ENCODE results near the gene WWOX. TPM values are rescaled to one million over a fixed set of nuclear protein-coding genes. Genes with fewer than 3 reads are reported as not detected.

Gene WWOX
- total RNA-seq, 4 donors from 2014 or later: 135 to 209 (median 159) TPM

GRCh38 chr16:78436846-78437245 lies 337.4 kb downstream of the WWOX start:
- peak overlapping the region in 2 of 3 donors; percentile 34 to 43 for H3K27ac ChIP-seq
- peaks cover 20 to 26% of the 10 kb centered on the region in 2 donors for H3K4me1 ChIP-seq
- TF ChIP-seq POLR2A (IDR thresholded peaks at IDR 0.05) (no peak), CTCF (IDR thresholded peaks at IDR 0.05) (no peak)
- intact Hi-C loops (cut with DNase I): no loop called here
- DNase-seq: peak; percentile 19 to 21
- no peaks in the 10 kb centered on the region for H3K36me3 ChIP-seq
- 35 to 40% methylated on average over 6 of the region's 6 CpGs for WGBS, 2 donors
- no peaks in the 10 kb centered on the region for H3K27me3 ChIP-seq
- no peaks in the 10 kb centered on the region for H3K9me3 ChIP-seq
- no peak overlapping the region for H3K4me3 ChIP-seq (replicated peaks in 1 of 3)

GRCh38 chr16:78437352-78437968 lies 338.0 kb downstream of the WWOX start:
- peak; percentile 24 to 44 for DNase-seq
- 45 to 47% methylated on average over 6 of the region's 6 CpGs for WGBS, 2 donors
- no peaks in the 10 kb centered on the region for H3K27me3 ChIP-seq
- no peaks in the 10 kb centered on the region for H3K36me3 ChIP-seq
- peak overlapping the region in 2 of 3 donors; percentile 20 to 34 for H3K27ac ChIP-seq
- no peaks in the 10 kb centered on the region for H3K9me3 ChIP-seq
- peaks cover 20 to 26% of the 10 kb centered on the region in 2 donors for H3K4me1 ChIP-seq
- intact Hi-C loops (cut with DNase I): no loop called here
- TF ChIP-seq POLR2A (IDR thresholded peaks at IDR 0.05) (no peak), CTCF (IDR thresholded peaks at IDR 0.05) (peak; percentile 56 to 86 (median 76))
- no peak overlapping the region for H3K4me3 ChIP-seq (replicated peaks in 1 of 3)

DNA sequence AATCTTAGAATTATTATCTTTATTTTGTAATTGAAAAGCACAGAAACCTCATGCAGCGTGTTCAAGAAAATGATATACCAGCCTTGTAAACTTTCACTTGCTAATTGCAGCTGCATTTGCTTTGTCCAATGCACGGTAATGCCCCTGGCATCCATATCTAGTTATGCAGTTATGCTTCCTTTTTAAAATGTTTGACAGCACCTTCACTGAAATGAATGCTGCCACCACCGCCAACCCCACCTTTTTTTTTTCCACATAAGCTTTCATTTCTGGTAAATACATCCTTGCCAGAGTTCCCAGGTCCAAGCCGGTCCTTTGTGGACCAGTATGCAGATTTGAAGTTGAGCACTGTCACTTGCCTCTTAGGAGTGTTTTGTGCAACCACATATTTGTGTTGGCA lies 338.8 kb downstream of the WWOX start:
- no peak for TF ChIP-seq POLR2A (IDR thresholded peaks at IDR 0.05)
- no peak for TF ChIP-seq CTCF (IDR thresholded peaks at IDR 0.05)
- H3K9me3 ChIP-seq: no peaks in the 10 kb centered on the region
- no peak overlapping the region for H3K4me3 ChIP-seq (replicated peaks in 1 of 3)
- H3K27ac ChIP-seq: no peak overlapping the region
- 86 to 94% methylated on average over 4 of the region's 4 CpGs for WGBS, 2 donors
- peaks cover 20 to 30% of the 10 kb centered on the region in 2 donors for H3K4me1 ChIP-seq
- intact Hi-C loops (cut with DNase I): no loop called here
- H3K27me3 ChIP-seq: no peaks in the 10 kb centered on the region
- no peaks in the 10 kb centered on the region for H3K36me3 ChIP-seq
- DNase-seq: no peak

- DNase-seq: no peak
- H3K4me3 ChIP-seq (replicated peaks in 1 of 3): no peak overlapping the region
- H3K36me3 ChIP-seq: no peaks in the 10 kb centered on the region
- no peaks in the 10 kb centered on the region for H3K27me3 ChIP-seq
- intact Hi-C loops (cut with DNase I): no loop called here
- 86 to 91% methylated on average over 13 of the region's 13 CpGs for WGBS, 2 donors
- TF ChIP-seq POLR2A (IDR thresholded peaks at IDR 0.05) (no peak), CTCF (IDR thresholded peaks at IDR 0.05) (no peak)
- H3K4me1 ChIP-seq: peaks cover 20 to 34% of the 10 kb centered on the region in 2 donors
- no peaks in the 10 kb centered on the region for H3K9me3 ChIP-seq
- no peak overlapping the region for H3K27ac ChIP-seq
Measured at GRCh38 chr16:78438632-78439031, 339.2 kb downstream of the WWOX start.

DNA sequence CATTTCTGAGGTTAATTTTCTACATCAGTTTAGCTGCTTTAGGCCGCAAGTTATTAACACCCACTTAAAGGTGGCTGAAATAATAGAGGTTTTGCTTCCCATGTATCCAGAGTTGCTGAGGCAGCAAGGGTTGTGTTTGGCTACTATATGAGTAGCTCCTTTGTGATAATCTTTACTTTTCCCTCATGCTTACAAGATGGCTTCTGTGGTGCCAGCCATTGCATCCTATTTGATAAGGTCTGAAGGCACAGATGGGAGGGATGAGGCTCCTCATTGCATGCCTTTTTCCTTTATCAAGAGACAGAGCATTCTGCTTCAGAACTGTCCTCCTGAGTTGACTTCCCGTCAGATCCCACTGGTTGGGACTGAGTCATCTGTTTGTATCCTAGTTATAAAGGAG lies 340.2 kb downstream of the WWOX start:
- TF ChIP-seq POLR2A (IDR thresholded peaks at IDR 0.05): no peak
- TF ChIP-seq CTCF (IDR thresholded peaks at IDR 0.05): no peak
- Histone ChIP-seq H3K4me1 (peaks cover 20 to 34% of the 10 kb centered on the region in 2 donors), H3K36me3 (no peaks in the 10 kb centered on the region), H3K4me3 (replicated peaks in 1 of 3) (no peak overlapping the region), H3K27ac (no peak overlapping the region), H3K27me3 (no peaks in the 10 kb centered on the region), H3K9me3 (no peaks in the 10 kb centered on the region)
- DNase-seq: no peak
- WGBS, 2 donors: 97 to 100% methylated on average over 2 of the region's 2 CpGs
- intact Hi-C loops (cut with DNase I): no loop called here

All from thyroid gland (tissue), 4 donors.